C4-2B (cell line): ENCODE results near the gene PIK3CD.

Source experiments
- ZFX ChIP-seq: fragments of 450-650 bp; IDR thresholded peaks from 2 replicates; pipeline ENCODE4 v1.6.1; 2017
- TF ChIP-seq, protein P1 (sequence below): fragments of 450-650 bp; conservative IDR thresholded peaks from 2 replicates; pipeline ENCODE4 v1.5.1; 2017; ENCODE audit warnings: mild to moderate bottlenecking

GRCh38 chr1:9696793-9697192 lies 45.3 kb downstream of the PIK3CD start:
- TF ChIP-seq, protein P1, sequence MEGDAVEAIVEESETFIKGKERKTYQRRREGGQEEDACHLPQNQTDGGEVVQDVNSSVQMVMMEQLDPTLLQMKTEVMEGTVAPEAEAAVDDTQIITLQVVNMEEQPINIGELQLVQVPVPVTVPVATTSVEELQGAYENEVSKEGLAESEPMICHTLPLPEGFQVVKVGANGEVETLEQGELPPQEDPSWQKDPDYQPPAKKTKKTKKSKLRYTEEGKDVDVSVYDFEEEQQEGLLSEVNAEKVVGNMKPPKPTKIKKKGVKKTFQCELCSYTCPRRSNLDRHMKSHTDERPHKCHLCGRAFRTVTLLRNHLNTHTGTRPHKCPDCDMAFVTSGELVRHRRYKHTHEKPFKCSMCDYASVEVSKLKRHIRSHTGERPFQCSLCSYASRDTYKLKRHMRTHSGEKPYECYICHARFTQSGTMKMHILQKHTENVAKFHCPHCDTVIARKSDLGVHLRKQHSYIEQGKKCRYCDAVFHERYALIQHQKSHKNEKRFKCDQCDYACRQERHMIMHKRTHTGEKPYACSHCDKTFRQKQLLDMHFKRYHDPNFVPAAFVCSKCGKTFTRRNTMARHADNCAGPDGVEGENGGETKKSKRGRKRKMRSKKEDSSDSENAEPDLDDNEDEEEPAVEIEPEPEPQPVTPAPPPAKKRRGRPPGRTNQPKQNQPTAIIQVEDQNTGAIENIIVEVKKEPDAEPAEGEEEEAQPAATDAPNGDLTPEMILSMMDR: no peak
- no peak for TF ChIP-seq ZFX
